ENCODE data around the gene BCKDHB.

DNA sequence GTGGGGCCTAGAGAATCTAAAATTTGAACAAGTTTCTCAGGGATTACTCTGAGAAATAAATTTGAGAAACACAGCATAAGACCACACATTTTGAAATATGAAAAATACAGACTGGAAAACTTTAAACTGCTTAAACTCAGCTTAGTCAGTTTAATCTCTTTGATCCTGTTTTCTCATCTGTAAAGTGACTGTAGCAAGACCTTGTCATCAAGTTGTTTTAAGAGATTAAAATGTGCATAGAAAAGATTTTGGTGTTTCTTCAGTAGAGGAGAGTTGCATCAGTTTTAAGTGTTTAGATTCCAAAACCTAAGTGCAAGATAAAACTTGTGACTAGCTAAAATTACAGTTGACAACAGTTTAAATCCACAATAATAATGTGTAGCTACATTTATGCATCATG lies 8.1 kb upstream of the BCKDHB start:
- TF ChIP-seq, protein P1, sequence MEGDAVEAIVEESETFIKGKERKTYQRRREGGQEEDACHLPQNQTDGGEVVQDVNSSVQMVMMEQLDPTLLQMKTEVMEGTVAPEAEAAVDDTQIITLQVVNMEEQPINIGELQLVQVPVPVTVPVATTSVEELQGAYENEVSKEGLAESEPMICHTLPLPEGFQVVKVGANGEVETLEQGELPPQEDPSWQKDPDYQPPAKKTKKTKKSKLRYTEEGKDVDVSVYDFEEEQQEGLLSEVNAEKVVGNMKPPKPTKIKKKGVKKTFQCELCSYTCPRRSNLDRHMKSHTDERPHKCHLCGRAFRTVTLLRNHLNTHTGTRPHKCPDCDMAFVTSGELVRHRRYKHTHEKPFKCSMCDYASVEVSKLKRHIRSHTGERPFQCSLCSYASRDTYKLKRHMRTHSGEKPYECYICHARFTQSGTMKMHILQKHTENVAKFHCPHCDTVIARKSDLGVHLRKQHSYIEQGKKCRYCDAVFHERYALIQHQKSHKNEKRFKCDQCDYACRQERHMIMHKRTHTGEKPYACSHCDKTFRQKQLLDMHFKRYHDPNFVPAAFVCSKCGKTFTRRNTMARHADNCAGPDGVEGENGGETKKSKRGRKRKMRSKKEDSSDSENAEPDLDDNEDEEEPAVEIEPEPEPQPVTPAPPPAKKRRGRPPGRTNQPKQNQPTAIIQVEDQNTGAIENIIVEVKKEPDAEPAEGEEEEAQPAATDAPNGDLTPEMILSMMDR (conservative IDR thresholded peaks at IDR 0.05 in 1 of 2, IDR thresholded peaks at IDR 0.05 in 1 of 2; ENCODE audit: extremely low read depth in 1 of 2, insufficient read depth in 1 of 2, low read depth in 1 of 2, low read length in 2 of 2) = no peak
- TF ChIP-seq EZH2 (IDR thresholded peaks at IDR 0.05; ENCODE audit: borderline replicate concordance, low read length) = no peak

Data from mammary epithelial cell (primary cell).